Astrocyte of the cerebellum (primary cell): ENCODE measurements around the gene ZNF107.
"Not testable (repeated sequence)": the region's sequence is repeated elsewhere in the genome, so short reads cannot be mapped to it uniquely, and the experiment has no call there.

ENCODE experiments used
- DNase-seq: peaks from one replicate; pipeline ENCODE4 v3.0.0-alpha.2; 2011; ENCODE audit warnings: low read depth
- H3K4me3 ChIP-seq: 2 replicates; pipeline ENCODE4 v1.5.1; 2011; ENCODE audit warnings: mild to moderate bottlenecking, low read depth, low read length, moderate library complexity
- CTCF ChIP-seq: IDR thresholded peaks from 2 replicates; pipeline ENCODE4 v1.5.1; 2012; ENCODE audit warnings: low read length, low read depth, moderate library complexity, mild to moderate bottlenecking; ENCODE audit errors: missing control alignments
- in situ Hi-C: cut with HindIII; loops from 2 replicates; pipeline ENCODE4 v1.10.0; 2017; ENCODE audit warnings: low sequenced_read_pairs

Gene ZNF107

DNA sequence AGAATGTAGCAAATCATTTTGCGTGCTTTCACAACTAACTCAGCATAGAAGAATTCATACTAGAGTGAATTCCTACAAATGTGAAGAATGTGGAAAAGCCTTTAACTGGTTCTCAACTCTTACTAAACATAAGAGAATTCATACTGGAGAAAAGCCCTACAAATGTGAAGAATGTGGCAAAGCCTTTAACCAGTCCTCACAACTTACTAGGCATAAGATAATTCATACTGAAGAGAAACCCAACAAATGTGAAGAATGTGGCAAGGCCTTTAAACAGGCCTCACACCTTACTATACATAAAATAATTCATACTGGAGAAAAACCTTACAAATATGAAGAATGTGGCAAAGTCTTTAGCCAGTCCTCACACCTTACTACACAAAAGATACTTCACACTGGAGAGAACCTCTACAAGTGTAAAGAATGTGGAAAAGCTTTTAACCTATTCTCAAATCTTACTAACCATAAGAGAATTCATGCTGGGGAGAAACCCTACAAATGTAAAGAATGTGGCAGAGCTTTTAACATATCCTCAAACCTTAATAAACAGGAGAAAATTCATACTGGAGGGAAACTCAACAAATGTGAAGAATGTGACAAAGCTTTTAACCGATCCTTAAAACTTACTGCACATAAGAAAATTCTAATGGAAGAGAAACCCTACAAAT lies 40.8 kb downstream of the ZNF107 start:
- no peak overlapping the region for H3K4me3 ChIP-seq
- no peak for DNase-seq
- in situ Hi-C loops = no loop called here

GRCh38 chr7:64717896-64718295 lies 52.0 kb downstream of the ZNF107 start:
- H3K4me3 ChIP-seq, in situ Hi-C loops, DNase-seq: not testable (repeated sequence)

More for the DNA sequence above, 40.8 kb downstream of the ZNF107 start:
- TF ChIP-seq CTCF = no peak

DNA sequence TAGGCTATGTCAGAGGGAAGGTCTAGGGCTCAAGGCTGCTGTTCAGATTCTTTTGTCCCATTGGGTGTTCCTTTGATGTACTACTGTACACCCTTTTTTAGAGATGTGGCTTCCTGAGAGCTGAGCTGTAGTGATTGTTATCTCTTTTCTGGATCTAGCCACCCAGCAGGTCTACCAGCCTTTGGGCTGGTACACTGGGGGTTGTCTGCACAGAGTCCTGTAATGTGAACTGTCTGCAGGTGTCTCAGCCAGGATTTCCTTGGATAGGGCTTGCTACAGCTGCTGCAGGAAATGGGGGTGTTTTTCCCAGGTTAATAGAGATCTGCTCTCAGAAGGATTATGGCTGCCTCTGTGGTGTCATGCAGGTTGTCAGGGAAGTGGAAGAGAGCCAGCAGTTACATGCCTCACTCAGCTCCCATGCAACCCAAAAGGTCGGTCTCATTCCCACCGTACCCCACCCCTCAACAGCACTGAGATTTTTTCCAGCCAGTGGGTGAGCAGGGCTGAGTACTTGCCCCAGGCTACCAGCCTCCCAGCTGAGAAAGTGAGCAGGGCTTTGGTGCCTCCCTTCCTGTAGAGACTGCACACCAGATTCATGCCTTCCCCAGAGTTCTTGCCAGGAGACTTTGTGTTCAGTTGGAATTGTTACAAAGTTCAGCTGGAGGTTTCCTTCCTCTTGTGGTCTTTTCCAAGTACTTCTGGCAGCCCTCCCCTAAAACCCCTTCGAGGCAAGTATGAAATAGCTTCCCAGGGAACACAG lies 63.3 kb downstream of the ZNF107 start:
- in situ Hi-C loops = no loop called here
- TF ChIP-seq CTCF = no peak
- no peak overlapping the region for H3K4me3 ChIP-seq
- no peak for DNase-seq

GRCh38 chr7:64733550-64734240 lies 67.8 kb downstream of the ZNF107 start:
- in situ Hi-C loops = no loop called here
- DNase-seq = no peak
- TF ChIP-seq CTCF = no peak
- H3K4me3 ChIP-seq = no peak overlapping the region

GRCh38 chr7:64736575-64736974 lies 70.6 kb downstream of the ZNF107 start:
- no peak for DNase-seq
- in situ Hi-C loops = no loop called here
- TF ChIP-seq CTCF = no peak
- H3K4me3 ChIP-seq = no peak overlapping the region

GRCh38 chr7:64738403-64738802 lies 72.5 kb downstream of the ZNF107 start:
- H3K4me3 ChIP-seq, DNase-seq, in situ Hi-C loops: not testable (repeated sequence)

DNA sequence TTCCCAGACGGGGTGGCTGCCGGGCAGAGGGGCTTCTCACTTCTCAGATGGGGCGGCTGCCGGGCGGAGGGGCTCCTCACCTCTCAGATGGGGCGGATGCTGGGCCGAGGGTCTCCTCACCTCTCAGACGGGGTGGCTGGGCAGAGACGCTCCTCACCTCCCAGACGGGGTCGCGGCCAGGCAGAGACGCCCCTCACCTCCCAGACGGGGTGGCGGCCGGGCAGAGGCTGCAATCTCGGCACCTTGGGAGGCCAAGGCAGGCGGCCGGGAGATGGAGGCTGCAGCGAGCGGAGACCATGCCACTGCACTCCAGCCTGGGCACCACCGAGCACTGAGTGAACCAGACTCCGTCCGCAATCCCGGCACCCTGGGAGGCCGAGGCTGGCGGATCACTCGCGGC lies 73.0 kb downstream of the ZNF107 start:
- in situ Hi-C loops, H3K4me3 ChIP-seq, DNase-seq: not testable (repeated sequence)

DNA sequence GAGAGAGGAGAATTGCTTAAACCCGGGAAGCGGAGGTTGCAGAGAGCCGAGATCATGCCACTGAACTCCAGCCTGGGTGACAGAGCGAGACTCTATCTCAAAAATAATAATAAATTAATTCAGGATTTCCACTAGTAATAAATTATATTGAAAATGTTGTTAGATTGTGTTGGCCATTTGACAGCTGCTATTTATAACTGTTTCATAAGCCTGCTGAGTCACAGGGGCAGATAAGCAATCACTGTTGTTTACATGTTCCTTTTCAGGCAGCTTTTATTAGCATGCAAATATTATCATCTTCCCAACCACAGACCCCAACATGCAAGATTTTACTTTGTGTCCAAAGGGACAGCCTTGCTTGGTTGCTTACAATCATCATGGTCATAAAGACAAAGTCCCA lies 78.7 kb downstream of the ZNF107 start:
- no peak for TF ChIP-seq CTCF
- in situ Hi-C loops = no loop called here
- DNase-seq = no peak
- no peak overlapping the region for H3K4me3 ChIP-seq
